Measurements from ENCODE around the gene SCUBE1.
"Not testable (repeated sequence)": the region's sequence is repeated elsewhere in the genome, so short reads cannot be mapped to it uniquely, and the experiment has no call there.

Gene SCUBE1

GRCh38 chr22:43299736-43300135, 43.4 kb downstream of the SCUBE1 start:
- DNase-seq: no peak

- DNase-seq: no peak
Observed at GRCh38 chr22:43298062-43298801, 44.9 kb downstream of the SCUBE1 start.

GRCh38 chr22:43297270-43298061, 45.7 kb downstream of the SCUBE1 start:
- DNase-seq: no peak

GRCh38 chr22:43296276-43296902, 46.8 kb downstream of the SCUBE1 start:
- no peak for DNase-seq

- no peak for DNase-seq
Observed at GRCh38 chr22:43295660-43296059, 47.5 kb downstream of the SCUBE1 start.

- no peak for DNase-seq
Observed at GRCh38 chr22:43295173-43295572, 48.0 kb downstream of the SCUBE1 start.

- no peak for DNase-seq
Observed at GRCh38 chr22:43293655-43294392, 49.3 kb downstream of the SCUBE1 start.

GRCh38 chr22:43293259-43293654, 49.9 kb downstream of the SCUBE1 start:
- DNase-seq: no peak

GRCh38 chr22:43292630-43293018, 50.5 kb downstream of the SCUBE1 start:
- no peak for DNase-seq

GRCh38 chr22:43291381-43291780, 51.8 kb downstream of the SCUBE1 start:
- DNase-seq: no peak

- DNase-seq: no peak
Observed at GRCh38 chr22:43289976-43290721, 53.0 kb downstream of the SCUBE1 start.

GRCh38 chr22:43289531-43289963, 53.6 kb downstream of the SCUBE1 start:
- DNase-seq: no peak

GRCh38 chr22:43288807-43289420, 54.3 kb downstream of the SCUBE1 start:
- no peak for DNase-seq

GRCh38 chr22:43288378-43288777, 54.8 kb downstream of the SCUBE1 start:
- no peak for DNase-seq

- no peak for DNase-seq
Observed at GRCh38 chr22:43287441-43287840, 55.7 kb downstream of the SCUBE1 start.

GRCh38 chr22:43281394-43281793, 61.8 kb downstream of the SCUBE1 start:
- DNase-seq: no peak

GRCh38 chr22:43280523-43280886, 62.7 kb downstream of the SCUBE1 start:
- DNase-seq: not testable (repeated sequence)

- DNase-seq: no peak
Observed at GRCh38 chr22:43279867-43280522, 63.2 kb downstream of the SCUBE1 start.

- no peak for DNase-seq
Observed at GRCh38 chr22:43277987-43278601, 65.1 kb downstream of the SCUBE1 start.

- no peak for DNase-seq
Observed at GRCh38 chr22:43277091-43277490, 66.1 kb downstream of the SCUBE1 start.

GRCh38 chr22:43276321-43276720, 66.9 kb downstream of the SCUBE1 start:
- no peak for DNase-seq

Measured in stimulated activated CD4-positive, alpha-beta T cell treated with anti-CD3 and anti-CD28 coated beads, Interleukin-4, amount 100 ng/mL, for 4 hours (primary cell).